HepG2 (cell line): ENCODE data around the gene HCRT. TPM values are rescaled to one million over a fixed set of nuclear protein-coding genes. Genes with fewer than 3 reads are reported as not detected.

ENCODE experiments used
- FOXP4 ChIP-seq: sonication (generic); formaldehyde crosslinking; IDR thresholded peaks from 2 replicates; pipeline ENCODE4 v1.4.0; 2020; ENCODE audit warnings: missing genetic modification reagents
- GABPA ChIP-seq, 2 experiments: IDR thresholded peaks; 2 replicates each; pipeline ENCODE4 v1.6.1; 2011 to 2016; ENCODE audit warnings: low read depth in 2 of 2, low read length in 1 of 2, missing biosample characterization in 1 of 2, missing genetic modification characterization in 1 of 2
- KLF16 ChIP-seq, 2 experiments: sonication (generic) in 1 of 2; formaldehyde crosslinking in 1 of 2; IDR thresholded peaks; 2 replicates each; pipeline versions ENCODE4 v1.6.1 to v1.8.0; 2016 to 2023; ENCODE audit warnings: missing genetic modification reagents in 2 of 2, missing compliant biosample characterization in 1 of 2
- KMT2A ChIP-seq: sonication (generic); formaldehyde crosslinking; IDR thresholded peaks from 2 replicates; pipeline ENCODE4 v1.4.0; 2020; ENCODE audit warnings: missing genetic modification reagents
- MAFK ChIP-seq, 2 experiments: IDR thresholded peaks in 1 of 2; conservative IDR thresholded peaks in 1 of 2; 2 replicates each; pipeline ENCODE4 v1.6.1; 2011; ENCODE audit warnings: improper control_type of control experiment in 2 of 2, low read length in 2 of 2
- MAX ChIP-seq: IDR thresholded peaks from 2 replicates; pipeline ENCODE4 v1.6.1; 2012; ENCODE audit warnings: inconsistent platforms
- MYC ChIP-seq: sonication (generic); formaldehyde crosslinking; IDR thresholded peaks from 2 replicates; pipeline ENCODE4 v1.9.0; 2021; ENCODE audit warnings: missing genetic modification reagents, borderline replicate concordance
- MYPOP ChIP-seq: sonication (generic); formaldehyde crosslinking; IDR thresholded peaks from 2 replicates; pipeline ENCODE4 v1.8.1; 2023; ENCODE audit warnings: mild to moderate bottlenecking, moderate library complexity, missing genetic modification reagents
- PAX8 ChIP-seq: sonication (generic); formaldehyde crosslinking; IDR thresholded peaks from 2 replicates; pipeline ENCODE4 v1.8.0; 2022; ENCODE audit warnings: mild to moderate bottlenecking, missing genetic modification reagents, borderline replicate concordance
- RCOR2 ChIP-seq: IDR thresholded peaks from 2 replicates; pipeline ENCODE4 v1.6.1; 2016; ENCODE audit warnings: missing biosample characterization, missing genetic modification reagents
- ZEB1 ChIP-seq: IDR thresholded peaks from 2 replicates; pipeline ENCODE4 v1.6.1; 2012; ENCODE audit warnings: mild to moderate bottlenecking, low read depth, inconsistent platforms; ENCODE audit not compliant: insufficient replicate concordance
- ZNF101 ChIP-seq: sonication (generic); formaldehyde crosslinking; IDR thresholded peaks from 2 replicates; pipeline ENCODE4 v1.4.0; 2020; ENCODE audit warnings: mild to moderate bottlenecking, low read depth, missing genetic modification reagents, borderline replicate concordance
- ZNF281 ChIP-seq: sonication (generic); formaldehyde crosslinking; IDR thresholded peaks from 2 replicates; pipeline ENCODE4 v1.4.0; 2020; ENCODE audit warnings: missing genetic modification reagents, borderline replicate concordance
- ZNF614 ChIP-seq: IDR thresholded peaks from 2 replicates; pipeline ENCODE4 v1.6.1; 2018; ENCODE audit warnings: missing biosample characterization, missing genetic modification reagents, inconsistent platforms, borderline replicate concordance
- ZNF639 ChIP-seq: conservative IDR thresholded peaks from 2 replicates; pipeline ENCODE4 v1.6.1; 2018; ENCODE audit warnings: missing genetic modification reagents
- ZNF670 ChIP-seq: sonication (generic); formaldehyde crosslinking; IDR thresholded peaks from 2 replicates; pipeline ENCODE4 v1.8.0; 2022; ENCODE audit warnings: mild to moderate bottlenecking, missing genetic modification reagents, borderline replicate concordance
- polyA plus RNA-seq, 8 experiments: library from polyadenylated mRNA; depleted of rRNA in 3 of 8; stranded (reverse) in 7 of 8; unstranded in 1 of 8; fragments of >200 nt; fragmentation: Illumina TruSeq in 4 of 8; extraction: Trizol in 4 of 8; gene quantifications; 2 replicates each; pipeline versions ENCODE4 v1.2.1 to v1.2.3, GENCODE V29; 2011 to 2016; ENCODE audit warnings: low read depth in 4 of 8, missing spikeins in 1 of 8, mixed read lengths in 1 of 8; ENCODE audit not compliant: insufficient read depth in 1 of 8
- total RNA-seq, 5 experiments: library from RNA; depleted of rRNA; stranded (reverse); fragments of >200 nt; fragmentation: Illumina TruSeq; extraction: Trizol; gene quantifications; 2 replicates each; pipeline ENCODE4 v1.2.3, GENCODE V29; 2016; ENCODE audit warnings: low read depth in 1 of 5

HCRT gene
- total and polyA plus RNA-seq, 2 of the 13 experiments (the other 11 are each of a cell fraction or from before 2014, with no cell fraction given): not detected

GRCh38 chr17:42153919-42154742 lies 31.1 kb downstream of the HCRT start (continued):
- TF ChIP-seq FOXP4 (CRISPR knock-in tag) (0 out of 2 replicates have a peak, but pooled peaks have one; percentile 14), GABPA (IDR thresholded peaks at IDR 0.05; ENCODE audit: low read depth, low read length) (no peak), GABPA (CRISPR knock-in tag; IDR thresholded peaks at IDR 0.05; ENCODE audit: low read depth) (peak; percentile 19), MYC (CRISPR knock-in tag) (peak; percentile 63; the same call in 1 of the 2 replicates), RCOR2 (CRISPR knock-in tag) (no peak), ZNF281 (CRISPR knock-in tag) (peak; percentile 93), MAFK (conservative IDR thresholded peaks at IDR 0.05 in 1 of 2, IDR thresholded peaks at IDR 0.05 in 1 of 2; ENCODE audit: low read length in 2 of 2) (peak; percentile 53 to 59), MYPOP (0 out of 2 replicates have a peak, but pooled peaks have one; percentile 30), ZEB1 (no peak), KMT2A (CRISPR knock-in tag) (peak; percentile 17; the same call in 1 of the 2 replicates), MAX (peak; percentile 78), ZNF101 (CRISPR knock-in tag) (no peak), PAX8 (no peak), ZNF639 (CRISPR knock-in tag) (no peak), ZNF614 (no peak), KLF16 (CRISPR knock-in tag; IDR thresholded peaks at IDR 0.05) (0 out of 4 replicates have a peak, but pooled peaks of 1 of the 2 experiments have one; percentile 54), ZNF670 (CRISPR knock-in tag) (no peak)
